HepG2 (cell line): ENCODE results near the gene XCL2. TPM values are rescaled to one million over a fixed set of nuclear protein-coding genes. Genes with fewer than 3 reads are reported as not detected.

Source experiments
- ATAC-seq: fragments of 200-7000 bp; cut with Tn5 transposase; 3 replicates; pipeline ENCODE4 v1.9.1; 2020; ENCODE audit warnings: mild to moderate bottlenecking, moderate library complexity
- BruUV-seq: library from RNA; stranded (reverse); fragments of 400-500 nt; replicated peaks from 2 replicates; lab custom pipeline; 2021; lab: Mats Ljungman, UMichigan
- CTCF ChIA-PET: fragments of 300-600 bp; formaldehyde crosslinking; extraction: SDS; loops from one replicate; lab custom pipeline; 2021; ENCODE audit warnings: low total read pairs, inconsistent platforms, low intra/inter-chr PET ratio; lab: Yijun Ruan, JAX
- POLR2A ChIA-PET: fragments of 350-600 bp; sonication (Branson Sonifier 250); formaldehyde crosslinking; loops from one replicate; lab custom pipeline; 2020; ENCODE audit warnings: antibody characterized with exemption, inconsistent platforms; lab: Yijun Ruan, JAX
- DNase-seq: peaks from one replicate; pipeline ENCODE4 v3.0.0-alpha.2; 2015; ENCODE audit warnings: low spot score
- FAIRE-seq: peaks from 3 replicates; lab custom pipeline; 2011; peaks lifted over from hg19 to GRCh38; lab: Jason Lieb, UNC
- H2AFZ ChIP-seq: one replicate; pipeline ENCODE4 v1.6.1; 2011; ENCODE audit warnings: low read length, inconsistent platforms
- H3K27ac ChIP-seq: fragments of 300-600 bp; 3 replicates; pipeline ENCODE4 v1.8.0; 2011; ENCODE audit warnings: mixed run types, mild to moderate bottlenecking, mixed read lengths, low read length, inconsistent platforms; ENCODE audit not compliant: insufficient read depth; ENCODE audit errors: extremely low read length
- H3K27me3 ChIP-seq, 2 experiments: fragments of 200-600 bp in 1 of 2; 2 replicates in 1 of 2; 3 replicates in 1 of 2; pipeline versions ENCODE4 v1.6.0 to v1.8.0; 2011; ENCODE audit warnings: low read length in 2 of 2, mild to moderate bottlenecking in 2 of 2, moderate library complexity in 2 of 2, inconsistent platforms in 1 of 2; ENCODE audit not compliant: insufficient read depth in 2 of 2, control insufficient read depth in 1 of 2
- H3K36me3 ChIP-seq, 2 experiments: fragments of 200-600 bp in 1 of 2; replicated peaks in 1 of 2; 2 replicates in 1 of 2; 3 replicates in 1 of 2; pipeline versions ENCODE4 v1.5.1 to v1.8.0; 2011; ENCODE audit warnings: low read length in 2 of 2, inconsistent platforms in 1 of 2; ENCODE audit not compliant: insufficient read depth in 2 of 2, control insufficient read depth in 1 of 2
- H3K4me1 ChIP-seq: 2 replicates; pipeline ENCODE4 v1.5.1; 2012; ENCODE audit warnings: low read length, inconsistent platforms; ENCODE audit not compliant: insufficient read depth
- H3K4me2 ChIP-seq: 2 replicates; pipeline ENCODE4 v1.6.0; 2011; ENCODE audit warnings: low read depth, low read length, inconsistent platforms
- H3K4me3 ChIP-seq, 3 experiments: fragments of 200-600 bp in 1 of 3; sonication (generic), shearing (Covaris generic) in 1 of 3; replicated peaks in 1 of 3; 2 replicates each; pipeline ENCODE4 v1.5.1; 2011 to 2016; ENCODE audit warnings: low read length in 3 of 3, inconsistent platforms in 2 of 3, low read depth in 2 of 3, mild to moderate bottlenecking in 2 of 3, control low read depth in 1 of 3, mixed read lengths in 1 of 3; ENCODE audit not compliant: insufficient read depth in 1 of 3
- H3K79me2 ChIP-seq: one replicate; pipeline ENCODE4 v1.6.1; 2011; ENCODE audit warnings: low read length, inconsistent platforms; ENCODE audit not compliant: insufficient read depth
- H3K9ac ChIP-seq: 2 replicates; pipeline ENCODE4 v1.6.0; 2011; ENCODE audit warnings: mild to moderate bottlenecking, low read depth, low read length, inconsistent platforms; ENCODE audit not compliant: insufficient read depth
- H3K9me3 ChIP-seq: 2 replicates; pipeline ENCODE4 v1.5.1; 2012; ENCODE audit warnings: mild to moderate bottlenecking, low read length
- H4K20me1 ChIP-seq: 2 replicates; pipeline ENCODE4 v1.6.0; 2011; ENCODE audit warnings: inconsistent platforms, mild to moderate bottlenecking, low read length, moderate library complexity; ENCODE audit not compliant: insufficient read depth
- ADNP ChIP-seq: sonication (generic); formaldehyde crosslinking; IDR thresholded peaks from 2 replicates; pipeline ENCODE4 v1.4.0; 2020; ENCODE audit warnings: missing genetic modification reagents
- HDAC1 ChIP-seq: sonication (generic); formaldehyde crosslinking; IDR thresholded peaks from 2 replicates; pipeline ENCODE4 v1.5.1; 2020; ENCODE audit warnings: mild to moderate bottlenecking, missing genetic modification reagents
- KMT2B ChIP-seq: IDR thresholded peaks from 2 replicates; pipeline ENCODE4 v1.6.1; 2016; ENCODE audit warnings: missing genetic modification reagents, missing compliant biosample characterization
- MAZ ChIP-seq, 2 experiments: sonication (generic) in 1 of 2; formaldehyde crosslinking in 1 of 2; IDR thresholded peaks; 2 replicates each; pipeline versions ENCODE4 v1.5.0 to v1.6.1; 2012 to 2020; ENCODE audit warnings: low read depth in 2 of 2, mild to moderate bottlenecking in 2 of 2, borderline replicate concordance in 1 of 2, improper control_type of control experiment in 1 of 2, low read length in 1 of 2, missing genetic modification reagents in 1 of 2, moderate library complexity in 1 of 2
- PRMT3 ChIP-seq: sonication (generic); formaldehyde crosslinking; IDR thresholded peaks from 2 replicates; pipeline ENCODE4 v1.8.1; 2022; ENCODE audit warnings: low read depth, mild to moderate bottlenecking, moderate library complexity, missing genetic modification reagents, borderline replicate concordance
- SOX5 ChIP-seq: IDR thresholded peaks from 2 replicates; pipeline ENCODE4 v1.6.1; 2016; ENCODE audit warnings: borderline replicate concordance
- TMF1 ChIP-seq: sonication (generic); formaldehyde crosslinking; IDR thresholded peaks from 2 replicates; pipeline ENCODE4 v1.8.1; 2022; ENCODE audit warnings: low read depth, missing genetic modification reagents
- ZBTB21 ChIP-seq: sonication (generic); formaldehyde crosslinking; IDR thresholded peaks from 2 replicates; pipeline ENCODE4 v1.4.0; 2020; ENCODE audit warnings: missing genetic modification reagents
- ZBTB3 ChIP-seq: sonication (generic); formaldehyde crosslinking; IDR thresholded peaks from 2 replicates; pipeline ENCODE4 v1.4.0; 2020; ENCODE audit warnings: low read depth, mild to moderate bottlenecking, moderate library complexity, missing genetic modification reagents, borderline replicate concordance
- ZNF432 ChIP-seq: sonication (generic); formaldehyde crosslinking; IDR thresholded peaks from 2 replicates; pipeline ENCODE4 v1.5.0; 2020; ENCODE audit warnings: missing genetic modification reagents, mild to moderate bottlenecking, borderline replicate concordance
- ZNF598 ChIP-seq: sonication (generic); formaldehyde crosslinking; IDR thresholded peaks from 2 replicates; pipeline ENCODE4 v1.5.1; 2020; ENCODE audit warnings: mild to moderate bottlenecking, missing genetic modification reagents, borderline replicate concordance
- ZNF672 ChIP-seq: sonication (generic); formaldehyde crosslinking; IDR thresholded peaks from 2 replicates; pipeline ENCODE4 v1.8.1; 2022; ENCODE audit warnings: missing genetic modification reagents
- WGBS: methylation state at CpG from one replicate; pipeline ENCODE4 v1.1.6; 2017; ENCODE audit warnings: low lambda C conversion rate; 5-methylcytosine and 5-hydroxymethylcytosine counted together
- in situ Hi-C: cut with HindIII; loops from 2 replicates; pipeline ENCODE4 v1.10.0; 2017; ENCODE audit warnings: low pct_unique_long_range_greater_than_20kb; ENCODE audit not compliant: extremely low pct_ligation_motif_present
- intact Hi-C: fragments of 100-400 bp; cut with micrococcal nuclease; formaldehyde crosslinking; loops from one replicate; pipeline ENCODE4 v1.10.0; 2022; ENCODE audit not compliant: unreplicated experiment
- polyA plus RNA-seq, 8 experiments: library from polyadenylated mRNA; depleted of rRNA in 3 of 8; stranded (reverse) in 7 of 8; unstranded in 1 of 8; fragments of >200 nt; fragmentation: Illumina TruSeq in 4 of 8; extraction: Trizol in 4 of 8; gene quantifications; 2 replicates each; pipeline versions ENCODE4 v1.2.1 to v1.2.3, GENCODE V29; 2011 to 2016; ENCODE audit warnings: low read depth in 4 of 8, missing spikeins in 1 of 8, mixed read lengths in 1 of 8; ENCODE audit not compliant: insufficient read depth in 1 of 8
- total RNA-seq, 5 experiments: library from RNA; depleted of rRNA; stranded (reverse); fragments of >200 nt; fragmentation: Illumina TruSeq; extraction: Trizol; gene quantifications; 2 replicates each; pipeline ENCODE4 v1.2.3, GENCODE V29; 2016; ENCODE audit warnings: low read depth in 1 of 5
- TF ChIP-seq, protein P1 (sequence below): sonication (generic); formaldehyde crosslinking; conservative IDR thresholded peaks from 2 replicates; pipeline ENCODE4 v1.8.1; 2023; ENCODE audit warnings: missing genetic modification reagents
- TF ChIP-seq, protein P2 (sequence below): sonication (generic); formaldehyde crosslinking; conservative IDR thresholded peaks from 2 replicates; pipeline ENCODE4 v1.4.0; 2020; ENCODE audit warnings: missing genetic modification reagents
- TF ChIP-seq, protein P3 (sequence below): sonication (generic); formaldehyde crosslinking; IDR thresholded peaks from 2 replicates; pipeline ENCODE4 v1.5.0; 2020; ENCODE audit warnings: mild to moderate bottlenecking, missing genetic modification reagents, moderate library complexity
- TF ChIP-seq, protein P4 (sequence below), 2 experiments: sonication (generic) in 1 of 2; formaldehyde crosslinking in 1 of 2; IDR thresholded peaks; 2 replicates each; pipeline versions ENCODE4 v1.4.0 to v1.6.1; 2018 to 2020; ENCODE audit warnings: missing genetic modification reagents in 2 of 2, borderline replicate concordance in 1 of 2, low read depth in 1 of 2, mild to moderate bottlenecking in 1 of 2, missing biosample characterization in 1 of 2
- TF ChIP-seq, protein P5 (sequence below): sonication (generic); formaldehyde crosslinking; IDR thresholded peaks from 2 replicates; pipeline ENCODE4 v1.8.1; 2023; ENCODE audit warnings: missing genetic modification reagents, inconsistent platforms, borderline replicate concordance

XCL2 gene
- total and polyA plus RNA-seq, 2 of the 13 experiments (the other 11 are each of a cell fraction or from before 2014, with no cell fraction given), result 0.50 TPM; not detected in 1

DNA sequence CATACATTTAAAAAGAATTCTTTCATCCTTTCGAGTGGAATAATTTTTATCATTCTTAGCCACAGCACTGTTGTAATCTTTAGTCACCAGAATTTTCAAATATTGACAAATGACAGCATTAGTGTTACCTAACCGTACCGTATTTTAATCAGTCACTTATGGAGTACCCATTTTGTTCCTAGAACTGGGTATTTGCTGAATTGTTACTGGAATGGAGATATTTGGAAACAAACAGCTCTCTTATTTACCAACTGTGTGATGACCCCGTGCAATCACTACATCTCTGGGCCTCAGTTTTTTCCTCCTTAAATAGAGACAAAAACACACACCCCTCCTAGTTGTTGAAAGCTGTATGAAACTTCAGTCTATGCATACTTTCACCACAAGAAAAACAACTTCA is 7.9 kb upstream of the XCL2 start:
- DNase-seq (peak; percentile 81), ATAC-seq (peak; percentile 73), FAIRE-seq (peak; percentile 28)
- Histone ChIP-seq H3K4me2 (peak overlapping the region; percentile 36; the same call in 1 of the 2 replicates), H3K4me1 (peaks cover 62% of the 10 kb centered on the region), H3K9ac (no peak overlapping the region), H3K36me3 (no peaks in the 10 kb centered on the region), H3K4me3 (no peak overlapping the region; a peak in 1 of 6 replicates), H3K27me3 (no peaks in the 10 kb centered on the region), H4K20me1 (no peaks in the 10 kb centered on the region), H2AFZ (no peak overlapping the region), H3K27ac (peak overlapping the region; percentile 51), H3K9me3 (no peaks in the 10 kb centered on the region), H3K79me2 (peaks cover 2% of the 10 kb centered on the region)
- in situ Hi-C loops (no loop called here), intact Hi-C loops (no loop called here)
- BruUV-seq, result no TSS peak
- CTCF ChIA-PET, result no interaction called here
- WGBS, result 2% methylated on average over 4 of the region's 4 CpGs
- POLR2A ChIA-PET, result interaction anchor here (1.0 kb wide), 1 partner anchor 554 kb away, joined by 3 read pairs; the partner anchor contains the start of gene ATP1B1
- TF ChIP-seq, protein P1, sequence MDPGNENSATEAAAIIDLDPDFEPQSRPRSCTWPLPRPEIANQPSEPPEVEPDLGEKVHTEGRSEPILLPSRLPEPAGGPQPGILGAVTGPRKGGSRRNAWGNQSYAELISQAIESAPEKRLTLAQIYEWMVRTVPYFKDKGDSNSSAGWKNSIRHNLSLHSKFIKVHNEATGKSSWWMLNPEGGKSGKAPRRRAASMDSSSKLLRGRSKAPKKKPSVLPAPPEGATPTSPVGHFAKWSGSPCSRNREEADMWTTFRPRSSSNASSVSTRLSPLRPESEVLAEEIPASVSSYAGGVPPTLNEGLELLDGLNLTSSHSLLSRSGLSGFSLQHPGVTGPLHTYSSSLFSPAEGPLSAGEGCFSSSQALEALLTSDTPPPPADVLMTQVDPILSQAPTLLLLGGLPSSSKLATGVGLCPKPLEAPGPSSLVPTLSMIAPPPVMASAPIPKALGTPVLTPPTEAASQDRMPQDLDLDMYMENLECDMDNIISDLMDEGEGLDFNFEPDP (CRISPR knock-in tag), result no peak
- TF ChIP-seq, protein P2, sequence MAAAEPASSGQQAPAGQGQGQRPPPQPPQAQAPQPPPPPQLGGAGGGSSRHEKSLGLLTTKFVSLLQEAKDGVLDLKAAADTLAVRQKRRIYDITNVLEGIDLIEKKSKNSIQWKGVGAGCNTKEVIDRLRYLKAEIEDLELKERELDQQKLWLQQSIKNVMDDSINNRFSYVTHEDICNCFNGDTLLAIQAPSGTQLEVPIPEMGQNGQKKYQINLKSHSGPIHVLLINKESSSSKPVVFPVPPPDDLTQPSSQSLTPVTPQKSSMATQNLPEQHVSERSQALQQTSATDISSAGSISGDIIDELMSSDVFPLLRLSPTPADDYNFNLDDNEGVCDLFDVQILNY (CRISPR knock-in tag), result no peak
- TF ChIP-seq ZNF432 (CRISPR knock-in tag) (no peak), ADNP (CRISPR knock-in tag) (no peak), ZNF598 (CRISPR knock-in tag) (no peak), ZBTB21 (CRISPR knock-in tag) (no peak), ZBTB3 (no peak), HDAC1 (CRISPR knock-in tag) (no peak), ZNF672 (CRISPR knock-in tag) (no peak), MAZ (IDR thresholded peaks at IDR 0.05; ENCODE audit: borderline replicate concordance, low read depth, low read length) (no peak), MAZ (CRISPR knock-in tag; IDR thresholded peaks at IDR 0.05; ENCODE audit: low read depth) (no peak), SOX5 (peak; percentile 90; the same call in 1 of the 2 replicates), PRMT3 (CRISPR knock-in tag) (no peak), KMT2B (CRISPR knock-in tag) (no peak), TMF1 (CRISPR knock-in tag) (no peak)
- TF ChIP-seq, protein P3, sequence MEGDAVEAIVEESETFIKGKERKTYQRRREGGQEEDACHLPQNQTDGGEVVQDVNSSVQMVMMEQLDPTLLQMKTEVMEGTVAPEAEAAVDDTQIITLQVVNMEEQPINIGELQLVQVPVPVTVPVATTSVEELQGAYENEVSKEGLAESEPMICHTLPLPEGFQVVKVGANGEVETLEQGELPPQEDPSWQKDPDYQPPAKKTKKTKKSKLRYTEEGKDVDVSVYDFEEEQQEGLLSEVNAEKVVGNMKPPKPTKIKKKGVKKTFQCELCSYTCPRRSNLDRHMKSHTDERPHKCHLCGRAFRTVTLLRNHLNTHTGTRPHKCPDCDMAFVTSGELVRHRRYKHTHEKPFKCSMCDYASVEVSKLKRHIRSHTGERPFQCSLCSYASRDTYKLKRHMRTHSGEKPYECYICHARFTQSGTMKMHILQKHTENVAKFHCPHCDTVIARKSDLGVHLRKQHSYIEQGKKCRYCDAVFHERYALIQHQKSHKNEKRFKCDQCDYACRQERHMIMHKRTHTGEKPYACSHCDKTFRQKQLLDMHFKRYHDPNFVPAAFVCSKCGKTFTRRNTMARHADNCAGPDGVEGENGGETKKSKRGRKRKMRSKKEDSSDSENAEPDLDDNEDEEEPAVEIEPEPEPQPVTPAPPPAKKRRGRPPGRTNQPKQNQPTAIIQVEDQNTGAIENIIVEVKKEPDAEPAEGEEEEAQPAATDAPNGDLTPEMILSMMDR (CRISPR knock-in tag), result no peak
- TF ChIP-seq, protein P4, sequence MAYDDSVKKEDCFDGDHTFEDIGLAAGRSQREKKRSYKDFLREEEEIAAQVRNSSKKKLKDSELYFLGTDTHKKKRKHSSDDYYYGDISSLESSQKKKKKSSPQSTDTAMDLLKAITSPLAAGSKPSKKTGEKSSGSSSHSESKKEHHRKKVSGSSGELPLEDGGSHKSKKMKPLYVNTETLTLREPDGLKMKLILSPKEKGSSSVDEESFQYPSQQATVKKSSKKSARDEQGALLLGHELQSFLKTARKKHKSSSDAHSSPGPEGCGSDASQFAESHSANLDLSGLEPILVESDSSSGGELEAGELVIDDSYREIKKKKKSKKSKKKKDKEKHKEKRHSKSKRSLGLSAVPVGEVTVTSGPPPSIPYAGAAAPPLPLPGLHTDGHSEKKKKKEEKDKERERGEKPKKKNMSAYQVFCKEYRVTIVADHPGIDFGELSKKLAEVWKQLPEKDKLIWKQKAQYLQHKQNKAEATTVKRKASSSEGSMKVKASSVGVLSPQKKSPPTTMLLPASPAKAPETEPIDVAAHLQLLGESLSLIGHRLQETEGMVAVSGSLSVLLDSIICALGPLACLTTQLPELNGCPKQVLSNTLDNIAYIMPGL (CRISPR knock-in tag; IDR thresholded peaks at IDR 0.05; ENCODE audit: borderline replicate concordance in 1 of 2, low read depth in 1 of 2), result no peak
- TF ChIP-seq, protein P5, sequence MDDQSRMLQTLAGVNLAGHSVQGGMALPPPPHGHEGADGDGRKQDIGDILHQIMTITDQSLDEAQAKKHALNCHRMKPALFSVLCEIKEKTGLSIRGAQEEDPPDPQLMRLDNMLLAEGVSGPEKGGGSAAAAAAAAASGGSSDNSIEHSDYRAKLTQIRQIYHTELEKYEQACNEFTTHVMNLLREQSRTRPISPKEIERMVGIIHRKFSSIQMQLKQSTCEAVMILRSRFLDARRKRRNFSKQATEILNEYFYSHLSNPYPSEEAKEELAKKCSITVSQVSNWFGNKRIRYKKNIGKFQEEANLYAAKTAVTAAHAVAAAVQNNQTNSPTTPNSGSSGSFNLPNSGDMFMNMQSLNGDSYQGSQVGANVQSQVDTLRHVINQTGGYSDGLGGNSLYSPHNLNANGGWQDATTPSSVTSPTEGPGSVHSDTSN (CRISPR knock-in tag), result no peak
